K562 (cell line): ENCODE results near the gene UIMC1. TPM values are rescaled to one million over a fixed set of nuclear protein-coding genes. Genes with fewer than 3 reads are reported as not detected.
A peak's percentile ranks its signal among the peaks of the same experiment; 100 is the strongest.

Source experiments
- ATAC-seq: fragments of 200-7000 bp; cut with Tn5 transposase; 3 replicates; pipeline ENCODE4 v1.9.1; 2020; ENCODE audit warnings: moderate library complexity
- BruUV-seq: library from RNA; stranded (reverse); fragments of 400-500 nt; replicated peaks from 2 replicates; lab custom pipeline; 2021; lab: Mats Ljungman, UMichigan
- CTCF ChIA-PET: fragments of 300-600 bp; formaldehyde crosslinking; extraction: SDS; loops from one replicate; lab custom pipeline; 2021; ENCODE audit warnings: low intra/inter-chr PET ratio; lab: Yijun Ruan, JAX
- POLR2A ChIA-PET: fragments of 300-600, 350-650 bp; sonication (Branson Sonifier 250); formaldehyde crosslinking; extraction: SDS; loops from one replicate; lab custom pipeline; 2021; ENCODE audit warnings: antibody characterized with exemption, inconsistent platforms; lab: Yijun Ruan, JAX
- DNase-seq, 4 experiments: peaks; one replicate each; pipeline versions ENCODE4 v3.0.0 to v3.0.0-alpha.2; 2011 to 2018; ENCODE audit warnings: low spot score in 3 of 4, mixed read lengths in 3 of 4; ENCODE audit errors: extremely low read depth in 1 of 4
- FAIRE-seq: peaks from 2 replicates; lab custom pipeline; 2011; peaks lifted over from hg19 to GRCh38; lab: Jason Lieb, UNC
- H2AFZ ChIP-seq: 2 replicates; pipeline ENCODE4 v1.6.0; 2011; ENCODE audit warnings: low read depth, low read length, control low read depth, inconsistent platforms
- H3K27ac ChIP-seq: fragments of 200-600 bp; 3 replicates; pipeline ENCODE4 v1.8.0; 2011; ENCODE audit warnings: low read depth, mild to moderate bottlenecking, control low read depth, inconsistent platforms, low read length, moderate library complexity, mixed read lengths; ENCODE audit errors: extremely low read depth
- H3K27me3 ChIP-seq, 2 experiments: fragments of 300-600 bp in 1 of 2; 2 replicates in 1 of 2; 3 replicates in 1 of 2; pipeline versions ENCODE4 v1.6.0 to v1.8.0; 2011; ENCODE audit warnings: inconsistent platforms in 2 of 2, low read length in 2 of 2, mild to moderate bottlenecking in 1 of 2, mixed read lengths in 1 of 2, moderate library complexity in 1 of 2; ENCODE audit not compliant: control insufficient read depth in 2 of 2, insufficient read depth in 2 of 2
- H3K36me3 ChIP-seq: fragments of 300-600 bp; 3 replicates; pipeline ENCODE4 v1.8.0; 2011; ENCODE audit warnings: mild to moderate bottlenecking, low read length, inconsistent platforms; ENCODE audit not compliant: control insufficient read depth, insufficient read depth
- H3K4me1 ChIP-seq, 2 experiments: fragments of 200-600 bp in 1 of 2; replicated peaks in 1 of 2; 2 replicates in 1 of 2; 3 replicates in 1 of 2; pipeline versions ENCODE4 v1.5.1 to v1.8.0; 2011; ENCODE audit warnings: inconsistent platforms in 2 of 2, low read length in 2 of 2, mild to moderate bottlenecking in 1 of 2, mixed read lengths in 1 of 2, moderate library complexity in 1 of 2; ENCODE audit not compliant: control insufficient read depth in 2 of 2, insufficient read depth in 2 of 2
- H3K4me2 ChIP-seq: 2 replicates; pipeline ENCODE4 v1.6.1; 2011; ENCODE audit warnings: low read length, control low read depth, inconsistent platforms, mixed read lengths; ENCODE audit not compliant: insufficient read depth
- H3K4me3 ChIP-seq: fragments of 200-600 bp; sonication (generic), shearing (Covaris generic); 2 replicates; pipeline ENCODE4 v1.5.1; 2016; ENCODE audit warnings: control low read depth, inconsistent platforms
- H3K79me2 ChIP-seq: fragments of 200-600 bp; 3 replicates; pipeline ENCODE4 v1.8.0; 2011; ENCODE audit warnings: low read length, inconsistent platforms; ENCODE audit not compliant: control insufficient read depth, insufficient read depth
- H3K9ac ChIP-seq, 2 experiments: 2 replicates each; pipeline versions ENCODE4 v1.6.0 to v1.6.1; 2011; ENCODE audit warnings: low read depth in 2 of 2, low read length in 2 of 2, control low read depth in 1 of 2, inconsistent platforms in 1 of 2, mild to moderate bottlenecking in 1 of 2, mixed read lengths in 1 of 2; ENCODE audit not compliant: insufficient read depth in 1 of 2
- H3K9me1 ChIP-seq: one replicate; pipeline ENCODE4 v1.6.0; 2011; ENCODE audit warnings: inconsistent platforms, mild to moderate bottlenecking, low read length, moderate library complexity; ENCODE audit not compliant: control insufficient read depth, insufficient read depth
- H3K9me3 ChIP-seq: replicated peaks from 2 replicates; pipeline ENCODE4 v1.5.1; 2011; ENCODE audit warnings: low read depth, low read length, inconsistent platforms; ENCODE audit not compliant: control insufficient read depth, insufficient read depth
- H4K20me1 ChIP-seq: replicated peaks from 2 replicates; pipeline ENCODE4 v1.6.1; 2011; ENCODE audit warnings: low read length, inconsistent platforms, mixed read lengths; ENCODE audit not compliant: control insufficient read depth, insufficient read depth
- CAMTA2 ChIP-seq: fragments of 250-450 bp; sonication (Bioruptor Pico); conservative IDR thresholded peaks from 2 replicates; pipeline ENCODE4 v1.5.1; 2022
- ELK1 ChIP-seq: sonication (generic); formaldehyde crosslinking; IDR thresholded peaks from 2 replicates; pipeline ENCODE4 v1.8.1; 2022; ENCODE audit warnings: missing genetic modification reagents
- ETV6 ChIP-seq, 3 experiments: fragments of 150-350 bp in 1 of 3; sonication (generic) in 1 of 3; formaldehyde crosslinking in 1 of 3; IDR thresholded peaks; 2 replicates each; pipeline versions ENCODE4 v1.6.1 to v1.8.0; 2014 to 2022; ENCODE audit warnings: borderline replicate concordance in 2 of 3, low read depth in 2 of 3, antibody characterized with exemption in 1 of 3, low read length in 1 of 3, mild to moderate bottlenecking in 1 of 3, missing genetic modification reagents in 1 of 3
- HNRNPK ChIP-seq: fragments of 200-400 bp; formaldehyde crosslinking; IDR thresholded peaks from one replicate; pipeline ENCODE4 v1.6.1; 2018; ENCODE audit warnings: mild to moderate bottlenecking, low read depth, low read length; ENCODE audit not compliant: poor library complexity, severe bottlenecking
- NKRF ChIP-seq: fragments of 450-650 bp; IDR thresholded peaks from 2 replicates; pipeline ENCODE4 v1.6.1; 2016; ENCODE audit warnings: borderline replicate concordance
- POLR3G ChIP-seq: IDR thresholded peaks from 2 replicates; pipeline ENCODE4 v1.6.1; 2011; ENCODE audit not compliant: insufficient read length, insufficient replicate concordance; ENCODE audit errors: extremely low read depth
- SREBF1 ChIP-seq: fragments of 150-350 bp; IDR thresholded peaks from 2 replicates; pipeline ENCODE4 v1.6.1; 2014; ENCODE audit warnings: antibody characterized with exemption, low read depth, low read length, borderline replicate concordance
- SRSF1 ChIP-seq: fragments of 200-400 bp; formaldehyde crosslinking; IDR thresholded peaks from 2 replicates; pipeline ENCODE4 v1.6.1; 2017; ENCODE audit warnings: mild to moderate bottlenecking, low read depth, low read length, moderate library complexity
- ZBTB1 ChIP-seq: sonication (generic); formaldehyde crosslinking; IDR thresholded peaks from 2 replicates; pipeline ENCODE4 v1.8.1; 2023; ENCODE audit warnings: missing genetic modification reagents, low read depth, mild to moderate bottlenecking, borderline replicate concordance
- ZNF121 ChIP-seq: sonication (generic); formaldehyde crosslinking; conservative IDR thresholded peaks from 2 replicates; pipeline ENCODE4 v1.8.0; 2022; ENCODE audit warnings: missing genetic modification reagents
- ZSCAN29 ChIP-seq: fragments of 450-650 bp; IDR thresholded peaks from 2 replicates; pipeline ENCODE4 v1.6.1; 2017
- WGBS: fragments of 100-300 bp; shearing (Covaris generic); methylation state at CpG from one replicate; pipeline ENCODE4 v1.1.6; 2016; ENCODE audit warnings: low coverage, mixed read lengths; ENCODE audit not compliant: insufficient coverage; ENCODE audit errors: missing lambda C conversion rate; 5-methylcytosine and 5-hydroxymethylcytosine counted together
- in situ Hi-C: fragments of 300-500 bp; cut with MboI; formaldehyde crosslinking; loops from 4 replicates; pipeline ENCODE4 v1.15.0; 2018; ENCODE audit warnings: inconsistent platforms, mixed read lengths
- intact Hi-C: fragments of 100-400 bp; cut with micrococcal nuclease; formaldehyde crosslinking; loops from 2 replicates; pipeline ENCODE4 v1.14.2; 2022
- polyA plus RNA-seq, 8 experiments: library from polyadenylated mRNA; depleted of rRNA in 4 of 8; stranded (reverse) in 5 of 8; unstranded in 3 of 8; fragments of >200 nt; fragmentation: Nextera tagmentation in 2 of 8; fragmentation: Illumina TruSeq in 1 of 8; extraction: Ambion mirVana in 2 of 8; extraction: Trizol in 1 of 8; gene quantifications; 2 replicates each; pipeline versions ENCODE4 v1.2.1 to v1.2.3, GENCODE V29; 2011 to 2014; ENCODE audit warnings: inconsistent platforms in 1 of 8, missing spikeins in 1 of 8
- total RNA-seq, 7 experiments: library from RNA; depleted of rRNA in 6 of 7; stranded (reverse); fragments of >200 nt in 6 of 7; fragmentation: Illumina TruSeq in 2 of 7; extraction: Trizol in 2 of 7; gene quantifications; 2 replicates each; pipeline versions ENCODE4 v1.2.1 to v1.2.3, GENCODE V29; 2011 to 2021; ENCODE audit warnings: low replicate concordance in 1 of 7

The UIMC1 gene
- total and polyA plus RNA-seq, 9 of the 15 experiments (the other 6 are each of a cell fraction or from before 2014, with no cell fraction given) = 14.9 to 51.7 (median 36.8) TPM

- 90% methylated on average over 1 of the region's 2 CpGs for WGBS
- TF ChIP-seq ZSCAN29 = no peak
- TF ChIP-seq ZNF121 (CRISPR knock-in tag) = peak; percentile 90
- TF ChIP-seq, all 486 proteins: peak for 1
- no peak for FAIRE-seq
- ChIA-PET CTCF (no interaction called here), POLR2A (interaction anchor here (0.6 kb wide), 1 partner anchor 9 kb away, joined by 3 read pairs; no protein-coding TSS in a partner anchor)
- Histone ChIP-seq H3K4me2 (no peak overlapping the region), H2AFZ (no peak overlapping the region), H4K20me1 (no peaks in the 10 kb centered on the region), H3K27me3 (no peaks in the 10 kb centered on the region), H3K27ac (no peak overlapping the region), H3K9me1 (no peaks in the 10 kb centered on the region), H3K9me3 (no peaks in the 10 kb centered on the region; the same call in 1 of the 2 replicates), H3K36me3 (peaks cover 20% of the 10 kb centered on the region; the same call in 2 of the 3 replicates), H3K4me1 (no peaks in the 10 kb centered on the region; a peak in 2 of 5 replicates), H3K79me2 (peaks cover 74% of the 10 kb centered on the region), H3K4me3 (no peak overlapping the region), H3K9ac (no peak overlapping the region)
- ATAC-seq = no peak
- BruUV-seq = no TSS peak
- in situ Hi-C loops = no loop called here
- intact Hi-C loops = no loop called here
- no peak for DNase-seq
Measured at GRCh38 chr5:176986280-176986679, 20.3 kb downstream of the UIMC1 start.

GRCh38 chr5:176985516-176985915, 21.1 kb downstream of the UIMC1 start:
- no peak overlapping the region for H3K4me3 ChIP-seq
- intact Hi-C loops (no loop called here), in situ Hi-C loops (no loop called here)
- no peaks in the 10 kb centered on the region for H3K27me3 ChIP-seq
- no TSS peak for BruUV-seq
- H3K36me3 ChIP-seq = peaks cover 28% of the 10 kb centered on the region; the same call in 2 of the 3 replicates
- H2AFZ ChIP-seq = no peak overlapping the region
- no peaks in the 10 kb centered on the region for H4K20me1 ChIP-seq
- H3K9me3 ChIP-seq = no peaks in the 10 kb centered on the region; the same call in 1 of the 2 replicates
- ChIA-PET CTCF (no interaction called here), POLR2A (no interaction called here)
- FAIRE-seq = no peak
- no peaks in the 10 kb centered on the region for H3K9me1 ChIP-seq
- peaks cover 68% of the 10 kb centered on the region for H3K79me2 ChIP-seq
- H3K4me1 ChIP-seq = no peaks in the 10 kb centered on the region; a peak in 2 of 5 replicates
- H3K4me2 ChIP-seq = no peak overlapping the region
- no peak overlapping the region for H3K9ac ChIP-seq
- DNase-seq = no peak
- H3K27ac ChIP-seq = no peak overlapping the region
- ATAC-seq = no peak
- 92% methylated on average over 2 of the region's 2 CpGs for WGBS
- no peak for TF ChIP-seq CAMTA2 (CRISPR knock-in tag)
- TF ChIP-seq ZBTB1 = no peak
- TF ChIP-seq POLR3G = no peak
- TF ChIP-seq ETV6 (IDR thresholded peaks at IDR 0.05; ENCODE audit: borderline replicate concordance in 1 of 2, low read depth in 2 of 2, low read length in 1 of 2) = no peak
- TF ChIP-seq ETV6 (CRISPR knock-in tag; IDR thresholded peaks at IDR 0.05; ENCODE audit: borderline replicate concordance) = no peak
- TF ChIP-seq HNRNPK = no peak
- no peak for TF ChIP-seq SRSF1
- no peak for TF ChIP-seq NKRF
- no peak for TF ChIP-seq ELK1 (CRISPR knock-in tag)
- TF ChIP-seq SREBF1 = no peak
